DMS153 treated with DMSO at 0.1 percent for 48 hours (cell line): Measurements from ENCODE around the gene SPATA6.
A peak's percentile ranks its signal among the peaks of the same experiment; 100 is the strongest.
"Not testable (repeated sequence)": the region's sequence is repeated elsewhere in the genome, so short reads cannot be mapped to it uniquely, and the experiment has no call there.

Experiments
- DNase-seq: peaks from one replicate; lab custom pipeline; 2025; ENCODE audit not compliant: unreplicated experiment; lab: John Stamatoyannopoulos, UW

Gene SPATA6

GRCh38 chr1:48371598-48371997 is 100.4 kb downstream of the SPATA6 start:
- no peak for DNase-seq

- DNase-seq: no peak
Observed at GRCh38 chr1:48362901-48363300, 109.1 kb downstream of the SPATA6 start.

DNA sequence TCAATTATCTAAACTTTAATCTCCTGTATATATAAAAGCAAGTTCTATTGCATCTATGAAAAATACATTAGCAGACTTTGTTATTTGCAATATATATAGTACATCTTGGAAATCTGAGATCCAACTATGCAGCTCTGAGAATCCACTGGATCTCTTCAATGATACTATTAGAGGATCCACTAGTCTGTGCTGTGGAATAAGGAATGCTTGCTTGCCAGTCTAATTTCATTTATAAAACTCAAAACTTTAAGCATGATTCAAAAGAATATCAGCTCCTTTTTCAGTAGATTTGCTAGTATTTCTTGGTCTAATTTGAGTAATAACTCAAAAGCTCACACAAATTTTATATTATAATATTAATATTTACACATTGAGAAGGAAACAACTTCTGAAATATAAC is 115.1 kb downstream of the SPATA6 start:
- DNase-seq: no peak

DNA sequence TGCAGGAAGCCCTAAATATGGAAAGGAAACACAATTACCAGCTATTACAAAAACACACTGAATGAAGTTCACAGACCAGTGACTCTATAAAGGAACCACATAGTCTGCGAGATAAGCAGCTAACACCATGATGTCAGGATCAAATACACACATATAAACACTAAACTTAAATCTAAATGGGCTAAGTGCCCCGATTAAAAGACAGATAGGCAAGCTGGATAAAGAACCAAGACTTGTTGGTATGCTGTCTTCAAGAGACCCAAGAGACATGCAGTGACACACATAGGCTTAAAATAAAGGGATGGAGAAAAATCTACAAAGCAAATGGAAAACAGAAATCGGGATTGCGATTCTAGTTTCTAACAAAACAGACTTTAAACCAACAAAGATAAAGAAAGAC is 127.6 kb downstream of the SPATA6 start:
- DNase-seq: no peak

DNA sequence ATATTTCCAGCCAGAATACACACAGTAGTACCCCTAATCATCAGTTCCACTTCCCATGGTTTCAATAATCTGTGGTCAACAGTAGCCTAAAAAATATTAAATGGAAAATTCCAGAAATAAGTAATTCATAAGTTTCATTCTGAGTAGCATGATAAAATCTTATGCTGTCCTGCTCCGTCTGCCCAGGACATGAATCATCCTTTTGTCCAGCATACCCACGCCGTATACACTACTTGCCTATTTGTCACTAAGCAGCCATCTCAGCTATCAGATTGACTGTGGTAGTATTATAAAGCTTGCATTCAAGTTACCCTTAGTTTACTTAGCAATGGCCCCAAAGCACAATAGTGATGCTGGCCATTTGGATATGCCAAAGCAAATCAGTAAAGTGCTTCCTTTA is 130.8 kb downstream of the SPATA6 start:
- no peak for DNase-seq

DNA sequence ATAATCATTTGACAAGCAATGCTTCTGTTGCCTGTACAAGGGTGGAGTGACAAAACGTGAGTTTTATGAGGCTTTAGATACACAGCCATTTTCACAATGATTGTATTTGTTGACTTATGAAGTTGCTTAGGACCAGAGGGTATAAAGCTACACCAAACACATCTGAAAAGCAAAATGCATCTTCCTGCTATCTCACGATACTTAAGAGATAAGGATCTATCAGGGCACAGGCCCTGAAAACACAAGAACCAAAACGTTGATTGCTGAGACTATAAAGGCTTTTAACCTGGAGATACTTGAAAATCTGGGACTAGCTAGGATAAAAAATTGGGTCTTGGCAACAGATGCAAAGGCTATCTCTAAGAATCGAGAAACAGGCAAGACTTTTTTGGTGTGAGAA is 133.7 kb downstream of the SPATA6 start:
- peak; percentile 35 for DNase-seq

GRCh38 chr1:48333316-48333715 is 138.7 kb downstream of the SPATA6 start:
- no peak for DNase-seq

DNA sequence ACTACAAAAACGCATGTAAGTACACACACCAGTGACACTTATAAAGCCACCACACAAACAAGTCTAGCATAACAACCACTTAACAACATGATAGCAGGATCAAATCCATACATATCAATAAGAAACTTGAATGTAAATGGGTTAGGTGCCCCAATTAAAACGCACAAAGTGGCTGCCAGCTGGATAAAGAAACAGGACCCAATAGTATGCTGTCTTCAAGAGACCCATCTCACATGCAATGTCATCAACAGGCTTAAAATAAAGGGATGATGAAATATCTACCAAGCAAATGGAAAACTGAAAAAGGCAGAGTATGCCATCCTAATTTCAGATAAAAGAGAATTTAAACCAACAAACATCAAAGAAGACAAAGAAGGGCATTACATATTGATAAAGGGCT is 139.9 kb downstream of the SPATA6 start:
- no peak for DNase-seq

- DNase-seq: no peak
Observed at GRCh38 chr1:48329905-48330304, 142.1 kb downstream of the SPATA6 start.

GRCh38 chr1:48329486-48329885 is 142.5 kb downstream of the SPATA6 start:
- DNase-seq: no peak

- not testable (repeated sequence) for DNase-seq
Observed at GRCh38 chr1:48311829-48312228, 160.2 kb downstream of the SPATA6 start.

GRCh38 chr1:48309564-48310082 is 162.4 kb downstream of the SPATA6 start:
- no peak for DNase-seq

- DNase-seq: no peak
Observed at GRCh38 chr1:48302652-48303051, 169.4 kb downstream of the SPATA6 start.

DNA sequence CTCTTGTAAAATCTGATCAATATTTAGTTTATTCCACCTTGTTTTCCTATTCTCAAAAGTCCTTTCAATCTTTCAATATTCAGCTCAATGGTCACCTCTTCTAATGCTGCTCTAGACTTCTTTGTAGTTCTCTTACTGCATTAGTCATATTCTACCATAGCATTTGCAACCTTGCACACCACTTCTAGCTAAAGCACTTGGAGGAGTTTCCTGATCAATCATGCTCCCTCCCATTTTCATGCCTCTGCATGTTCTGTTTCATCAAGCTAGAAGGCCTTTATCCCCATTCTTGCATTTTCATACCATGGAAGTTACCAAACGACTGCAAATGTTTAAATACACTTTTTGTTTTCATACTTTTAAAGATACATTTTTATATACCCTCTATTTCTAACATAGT is 177.3 kb downstream of the SPATA6 start:
- DNase-seq: no peak

- DNase-seq: not testable (repeated sequence)
Observed at GRCh38 chr1:48294094-48294493, 177.9 kb downstream of the SPATA6 start.

GRCh38 chr1:48292706-48293105 is 179.3 kb downstream of the SPATA6 start:
- no peak for DNase-seq

GRCh38 chr1:48291421-48291820 is 180.6 kb downstream of the SPATA6 start:
- no peak for DNase-seq

DNA sequence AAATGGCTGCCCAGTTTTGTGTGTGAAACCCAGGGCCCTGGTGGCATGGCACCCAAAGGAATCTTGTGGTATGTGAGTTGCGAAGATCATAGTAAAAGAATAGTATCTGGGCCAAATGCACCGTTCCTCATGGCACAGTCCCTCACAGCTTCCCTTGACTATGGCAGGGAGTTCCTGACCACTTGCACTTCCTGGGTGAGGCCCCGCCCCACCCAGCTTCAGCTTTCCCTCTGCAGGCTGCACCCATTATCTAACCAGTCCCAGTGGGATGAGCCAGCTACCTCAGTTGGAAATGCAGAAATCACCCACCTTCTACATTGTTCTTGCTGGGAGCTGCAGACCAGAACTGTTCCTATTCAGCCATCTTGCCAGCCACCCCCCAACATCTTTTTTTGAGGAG is 186.5 kb downstream of the SPATA6 start:
- DNase-seq: peak; percentile 51

GRCh38 chr1:48284696-48285420 is 187.1 kb downstream of the SPATA6 start:
- peak; percentile 35 for DNase-seq

- not testable (repeated sequence) for DNase-seq
Observed at GRCh38 chr1:48282329-48282728, 189.7 kb downstream of the SPATA6 start.

GRCh38 chr1:48277437-48277836 is 194.6 kb downstream of the SPATA6 start:
- DNase-seq: not testable (repeated sequence)

DNA sequence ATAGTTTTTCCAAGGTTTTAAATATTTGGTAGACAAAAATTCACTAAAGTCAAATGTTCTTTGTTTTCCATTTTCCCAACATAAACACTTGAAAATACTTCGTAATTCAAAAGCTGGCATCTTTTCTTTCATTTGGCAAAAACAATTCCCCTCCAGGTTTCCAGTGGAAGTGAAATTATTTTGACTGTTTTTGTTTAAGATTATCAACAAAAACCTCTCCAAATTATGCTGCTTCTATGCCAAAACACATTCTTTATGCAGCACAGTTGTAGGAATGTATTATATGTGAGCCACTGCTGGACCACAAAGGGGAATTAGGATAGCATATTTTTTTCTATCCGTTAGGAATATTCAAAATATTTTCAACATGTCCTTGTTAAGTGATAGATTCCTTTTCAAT is 205.4 kb downstream of the SPATA6 start:
- no peak for DNase-seq

- DNase-seq: no peak
Observed at GRCh38 chr1:48263041-48263440, 209.0 kb downstream of the SPATA6 start.
